ENCODE data around the gene YBX2.

DNA sequence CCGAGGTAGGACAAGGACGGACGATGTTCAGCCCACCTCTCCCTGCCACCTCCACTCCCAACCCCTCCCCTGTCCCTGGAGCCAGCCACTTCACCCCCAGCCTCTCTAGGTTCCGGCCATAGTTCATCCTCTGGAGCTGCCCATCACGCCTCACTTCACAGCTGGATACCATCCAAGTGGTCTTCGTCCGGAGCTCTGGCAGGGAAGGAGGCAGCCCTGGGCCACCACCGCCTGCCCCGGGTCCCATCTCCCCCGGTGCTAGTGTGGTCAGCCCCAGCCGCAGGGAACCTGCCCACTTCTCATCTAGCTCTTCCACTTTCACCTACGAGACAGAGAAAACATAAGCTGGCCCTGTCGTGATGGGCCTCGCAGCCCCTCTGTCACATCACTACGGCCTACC, 27.0 kb upstream of the YBX2 start:
- TF ChIP-seq, protein P1, sequence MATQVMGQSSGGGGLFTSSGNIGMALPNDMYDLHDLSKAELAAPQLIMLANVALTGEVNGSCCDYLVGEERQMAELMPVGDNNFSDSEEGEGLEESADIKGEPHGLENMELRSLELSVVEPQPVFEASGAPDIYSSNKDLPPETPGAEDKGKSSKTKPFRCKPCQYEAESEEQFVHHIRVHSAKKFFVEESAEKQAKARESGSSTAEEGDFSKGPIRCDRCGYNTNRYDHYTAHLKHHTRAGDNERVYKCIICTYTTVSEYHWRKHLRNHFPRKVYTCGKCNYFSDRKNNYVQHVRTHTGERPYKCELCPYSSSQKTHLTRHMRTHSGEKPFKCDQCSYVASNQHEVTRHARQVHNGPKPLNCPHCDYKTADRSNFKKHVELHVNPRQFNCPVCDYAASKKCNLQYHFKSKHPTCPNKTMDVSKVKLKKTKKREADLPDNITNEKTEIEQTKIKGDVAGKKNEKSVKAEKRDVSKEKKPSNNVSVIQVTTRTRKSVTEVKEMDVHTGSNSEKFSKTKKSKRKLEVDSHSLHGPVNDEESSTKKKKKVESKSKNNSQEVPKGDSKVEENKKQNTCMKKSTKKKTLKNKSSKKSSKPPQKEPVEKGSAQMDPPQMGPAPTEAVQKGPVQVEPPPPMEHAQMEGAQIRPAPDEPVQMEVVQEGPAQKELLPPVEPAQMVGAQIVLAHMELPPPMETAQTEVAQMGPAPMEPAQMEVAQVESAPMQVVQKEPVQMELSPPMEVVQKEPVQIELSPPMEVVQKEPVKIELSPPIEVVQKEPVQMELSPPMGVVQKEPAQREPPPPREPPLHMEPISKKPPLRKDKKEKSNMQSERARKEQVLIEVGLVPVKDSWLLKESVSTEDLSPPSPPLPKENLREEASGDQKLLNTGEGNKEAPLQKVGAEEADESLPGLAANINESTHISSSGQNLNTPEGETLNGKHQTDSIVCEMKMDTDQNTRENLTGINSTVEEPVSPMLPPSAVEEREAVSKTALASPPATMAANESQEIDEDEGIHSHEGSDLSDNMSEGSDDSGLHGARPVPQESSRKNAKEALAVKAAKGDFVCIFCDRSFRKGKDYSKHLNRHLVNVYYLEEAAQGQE (IDR thresholded peaks at IDR 0.05; ENCODE audit: insufficient replicate concordance, low read depth): no peak
- TF ChIP-seq, protein P2, sequence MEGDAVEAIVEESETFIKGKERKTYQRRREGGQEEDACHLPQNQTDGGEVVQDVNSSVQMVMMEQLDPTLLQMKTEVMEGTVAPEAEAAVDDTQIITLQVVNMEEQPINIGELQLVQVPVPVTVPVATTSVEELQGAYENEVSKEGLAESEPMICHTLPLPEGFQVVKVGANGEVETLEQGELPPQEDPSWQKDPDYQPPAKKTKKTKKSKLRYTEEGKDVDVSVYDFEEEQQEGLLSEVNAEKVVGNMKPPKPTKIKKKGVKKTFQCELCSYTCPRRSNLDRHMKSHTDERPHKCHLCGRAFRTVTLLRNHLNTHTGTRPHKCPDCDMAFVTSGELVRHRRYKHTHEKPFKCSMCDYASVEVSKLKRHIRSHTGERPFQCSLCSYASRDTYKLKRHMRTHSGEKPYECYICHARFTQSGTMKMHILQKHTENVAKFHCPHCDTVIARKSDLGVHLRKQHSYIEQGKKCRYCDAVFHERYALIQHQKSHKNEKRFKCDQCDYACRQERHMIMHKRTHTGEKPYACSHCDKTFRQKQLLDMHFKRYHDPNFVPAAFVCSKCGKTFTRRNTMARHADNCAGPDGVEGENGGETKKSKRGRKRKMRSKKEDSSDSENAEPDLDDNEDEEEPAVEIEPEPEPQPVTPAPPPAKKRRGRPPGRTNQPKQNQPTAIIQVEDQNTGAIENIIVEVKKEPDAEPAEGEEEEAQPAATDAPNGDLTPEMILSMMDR (IDR thresholded peaks at IDR 0.05; ENCODE audit: insufficient read depth, low read length): no peak
- no peak for TF ChIP-seq GABPA (IDR thresholded peaks at IDR 0.05; ENCODE audit: low read depth)
- TF ChIP-seq POLR2AphosphoS5 (IDR thresholded peaks at IDR 0.05; ENCODE audit: low read depth): no peak
- no peak for TF ChIP-seq SPI1 (IDR thresholded peaks at IDR 0.05; ENCODE audit: borderline replicate concordance, low read depth)

Measured in HL-60 (cell line).